Measurements from ENCODE around the gene BAMBI. TPM values are rescaled to one million over a fixed set of nuclear protein-coding genes. Genes with fewer than 3 reads are reported as not detected.

The BAMBI gene
- total and polyA plus RNA-seq, 10 donors, result 3.9 to 38.0 (median 15.7) TPM

GRCh38 chr10:28686835-28687682 is 9.7 kb downstream of the BAMBI start:
- no peaks in the 10 kb centered on the region for H3K9me3 ChIP-seq
- TF ChIP-seq CTCF (IDR thresholded peaks at IDR 0.05 in 8 of 11, conservative IDR thresholded peaks at IDR 0.05 in 3 of 11) (no peak), POLR2AphosphoS5 (IDR thresholded peaks at IDR 0.05) (no peak), POLR2A (IDR thresholded peaks at IDR 0.05) (no peak)
- H3K36me3 ChIP-seq, result peaks cover 0 to 12% (median 0%) of the 10 kb centered on the region in 6 donors
- intact Hi-C loops (cut with DNase I; ENCODE audit: low total_unique reads), result no loop called here
- peaks cover 0 to 5% (median 0%) of the 10 kb centered on the region in 6 donors for H3K4me1 ChIP-seq
- WGBS, 5 donors, result 53 to 68% (median 61%) methylated on average over 4 of the region's 4 CpGs
- no peak overlapping the region for H3K4me3 ChIP-seq
- H3K27ac ChIP-seq, result no peak overlapping the region
- H3K27me3 ChIP-seq (replicated peaks in 1 of 7), result peaks cover 0 to 19% (median 0%) of the 10 kb centered on the region in 7 donors
- DNase-seq, result no peak

DNA sequence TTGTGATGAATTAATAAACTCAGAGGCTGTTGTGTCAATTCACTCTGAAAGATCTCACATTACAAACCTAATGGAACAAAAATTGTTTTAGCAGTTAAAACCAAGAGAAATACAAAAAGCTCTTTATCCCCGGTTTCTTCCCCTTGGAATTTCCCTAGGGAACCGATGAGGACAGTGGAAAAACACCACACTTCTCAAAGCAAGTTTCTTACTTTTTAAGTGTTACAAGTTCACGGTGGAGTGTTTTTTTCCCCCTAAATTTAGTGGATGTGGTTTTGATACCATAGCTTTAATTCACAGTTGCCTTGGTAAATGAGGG is 10.3 kb downstream of the BAMBI start:
- Histone ChIP-seq H3K9me3 (no peaks in the 10 kb centered on the region), H3K36me3 (peaks cover 0 to 10% (median 0%) of the 10 kb centered on the region in 6 donors), H3K27ac (no peak overlapping the region), H3K27me3 (replicated peaks in 1 of 7) (peaks cover 0 to 20% (median 0%) of the 10 kb centered on the region in 7 donors), H3K4me3 (no peak overlapping the region), H3K4me1 (peaks cover 0 to 5% (median 0%) of the 10 kb centered on the region in 6 donors)
- DNase-seq, result no peak
- TF ChIP-seq POLR2A (IDR thresholded peaks at IDR 0.05), result no peak
- TF ChIP-seq CTCF (IDR thresholded peaks at IDR 0.05 in 8 of 11, conservative IDR thresholded peaks at IDR 0.05 in 3 of 11), result no peak
- TF ChIP-seq POLR2AphosphoS5 (IDR thresholded peaks at IDR 0.05), result no peak
- 69 to 79% (median 73%) methylated on average over 3 of the region's 3 CpGs for WGBS, 5 donors
- intact Hi-C loops (cut with DNase I; ENCODE audit: low total_unique reads), result no loop called here

DNA sequence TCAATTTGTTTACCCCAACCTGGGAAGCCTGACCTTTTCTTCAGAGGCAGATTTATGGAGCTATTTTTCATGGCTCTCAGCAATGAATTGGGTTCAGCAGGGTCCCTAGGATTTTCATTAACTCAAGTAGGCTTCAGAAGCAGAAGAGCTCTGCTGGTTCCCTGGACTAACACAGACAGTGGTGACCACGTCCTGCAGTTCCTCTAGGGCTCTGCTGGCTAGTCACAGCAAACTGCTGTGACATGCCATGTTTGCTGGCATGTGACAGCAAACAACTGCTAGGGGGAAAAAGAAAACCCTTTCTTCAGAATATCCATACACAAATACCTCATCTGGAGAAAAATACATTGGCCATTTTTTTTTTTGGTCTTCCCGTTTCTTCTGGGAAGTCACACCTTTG is 13.2 kb downstream of the BAMBI start:
- Histone ChIP-seq H3K4me1 (no peaks in the 10 kb centered on the region), H3K36me3 (no peaks in the 10 kb centered on the region), H3K27ac (no peak overlapping the region), H3K9me3 (no peaks in the 10 kb centered on the region), H3K27me3 (replicated peaks in 1 of 7) (peaks cover 0 to 27% (median 3%) of the 10 kb centered on the region in 7 donors), H3K4me3 (no peak overlapping the region)
- no peak for DNase-seq
- 52 to 79% (median 61%) methylated on average over 2 of the region's 2 CpGs for WGBS, 5 donors
- intact Hi-C loops (cut with DNase I; ENCODE audit: low total_unique reads), result no loop called here
- TF ChIP-seq POLR2A (IDR thresholded peaks at IDR 0.05) (no peak), POLR2AphosphoS5 (IDR thresholded peaks at IDR 0.05) (no peak), CTCF (IDR thresholded peaks at IDR 0.05 in 8 of 11, conservative IDR thresholded peaks at IDR 0.05 in 3 of 11) (no peak)

GRCh38 chr10:28691187-28691694 is 13.9 kb downstream of the BAMBI start:
- intact Hi-C loops (cut with DNase I; ENCODE audit: low total_unique reads), result no loop called here
- DNase-seq, result no peak
- TF ChIP-seq CTCF (IDR thresholded peaks at IDR 0.05 in 8 of 11, conservative IDR thresholded peaks at IDR 0.05 in 3 of 11) (no peak), POLR2A (IDR thresholded peaks at IDR 0.05) (no peak)
- no peaks in the 10 kb centered on the region for H3K9me3 ChIP-seq
- no peaks in the 10 kb centered on the region for H3K4me1 ChIP-seq
- no peak overlapping the region for H3K27ac ChIP-seq
- H3K4me3 ChIP-seq, result no peak overlapping the region
- peaks cover 0 to 27% (median 3%) of the 10 kb centered on the region in 7 donors for H3K27me3 ChIP-seq (replicated peaks in 1 of 7)
- H3K36me3 ChIP-seq, result no peaks in the 10 kb centered on the region
- 76 to 90% (median 83%) methylated on average over 4 to 6 of the region's 6 CpGs for WGBS, 5 donors

All from spleen (tissue), 11 donors.